ENCODE results near the gene LZTS3. TPM values are rescaled to one million over a fixed set of nuclear protein-coding genes. Genes with fewer than 3 reads are reported as not detected.

The LZTS3 gene
- total RNA-seq, 4 donors from 2014 or later = 9.0 to 13.5 (median 9.7) TPM

GRCh38 chr20:3208786-3209256 lies 35.5 kb upstream of the LZTS3 start:
- no peak for TF ChIP-seq POLR2AphosphoS5 (IDR thresholded peaks at IDR 0.05)
- TF ChIP-seq POLR2A (IDR thresholded peaks at IDR 0.05) = no peak
- no peak for TF ChIP-seq CTCF (IDR thresholded peaks at IDR 0.05)
- TF ChIP-seq EP300 (IDR thresholded peaks at IDR 0.05; ENCODE audit: low read depth) = no peak
- H3K36me3 ChIP-seq = peaks cover 0 to 3% (median 0%) of the 10 kb centered on the region in 4 donors
- no peaks in the 10 kb centered on the region for H3K27me3 ChIP-seq
- H3K27ac ChIP-seq = peak overlapping the region; percentile 82 to 90 (median 86)
- no peaks in the 10 kb centered on the region for H3K9me3 ChIP-seq
- 0% methylated on average over 2 to 10 of the region's 10 CpGs for WGBS, 2 donors (ENCODE audit: low coverage in 1 of 2)
- intact Hi-C loops (cut with DNase I; ENCODE audit: low total_unique reads) (no loop called here), in situ Hi-C loops (cut with MboI; ENCODE audit: low pct_ligation_motif_present in 1 of 4, low pct_unique_long_range_greater_than_20kb in 1 of 4, low sequenced_read_pairs in 3 of 4) (no loop called here)
- H3K4me1 ChIP-seq = peaks cover 0 to 20% (median 15%) of the 10 kb centered on the region in 4 donors
- no peak for DNase-seq
- H3K4me3 ChIP-seq = peak overlapping the region; percentile 73 to 85 (median 79)

GRCh38 chr20:3204124-3204794 lies 30.9 kb upstream of the LZTS3 start, which contains the start of gene DDRGK1:
Gene DDRGK1 (minus strand): TSS chr20:3204682. CDS start chr20:3204627, 55 bp downstream.
- DNase-seq = peak; percentile 92
- H3K27ac ChIP-seq = peak within 1 kb of the TSS; percentile 86 to 95 (median 90)
- WGBS, 2 donors (ENCODE audit: low coverage in 1 of 2) = 0 to 1% methylated on average over 7 to 48 of the region's 48 CpGs
- in situ Hi-C loops (cut with MboI; ENCODE audit: low pct_ligation_motif_present in 1 of 4, low pct_unique_long_range_greater_than_20kb in 1 of 4, low sequenced_read_pairs in 3 of 4) = no loop called here
- H3K4me1 ChIP-seq = peaks cover 6 to 21% (median 18%) of the 10 kb centered on the region in 4 donors
- intact Hi-C loops (cut with DNase I; ENCODE audit: low total_unique reads) = no loop called here
- H3K9me3 ChIP-seq = no peaks in the 10 kb centered on the region
- no peak for TF ChIP-seq EP300 (IDR thresholded peaks at IDR 0.05; ENCODE audit: low read depth)
- TF ChIP-seq POLR2A (IDR thresholded peaks at IDR 0.05) = peak; percentile 73
- peak; percentile 45 to 84 (median 79) for TF ChIP-seq POLR2AphosphoS5 (IDR thresholded peaks at IDR 0.05)
- no peak for TF ChIP-seq CTCF (IDR thresholded peaks at IDR 0.05)
- H3K4me3 ChIP-seq = peak within 1 kb of the TSS; percentile 60 to 86 (median 76)
- peaks cover 0 to 13% (median 8%) of the 10 kb centered on the region in 4 donors for H3K36me3 ChIP-seq
- H3K27me3 ChIP-seq = no peaks in the 10 kb centered on the region

DNA sequence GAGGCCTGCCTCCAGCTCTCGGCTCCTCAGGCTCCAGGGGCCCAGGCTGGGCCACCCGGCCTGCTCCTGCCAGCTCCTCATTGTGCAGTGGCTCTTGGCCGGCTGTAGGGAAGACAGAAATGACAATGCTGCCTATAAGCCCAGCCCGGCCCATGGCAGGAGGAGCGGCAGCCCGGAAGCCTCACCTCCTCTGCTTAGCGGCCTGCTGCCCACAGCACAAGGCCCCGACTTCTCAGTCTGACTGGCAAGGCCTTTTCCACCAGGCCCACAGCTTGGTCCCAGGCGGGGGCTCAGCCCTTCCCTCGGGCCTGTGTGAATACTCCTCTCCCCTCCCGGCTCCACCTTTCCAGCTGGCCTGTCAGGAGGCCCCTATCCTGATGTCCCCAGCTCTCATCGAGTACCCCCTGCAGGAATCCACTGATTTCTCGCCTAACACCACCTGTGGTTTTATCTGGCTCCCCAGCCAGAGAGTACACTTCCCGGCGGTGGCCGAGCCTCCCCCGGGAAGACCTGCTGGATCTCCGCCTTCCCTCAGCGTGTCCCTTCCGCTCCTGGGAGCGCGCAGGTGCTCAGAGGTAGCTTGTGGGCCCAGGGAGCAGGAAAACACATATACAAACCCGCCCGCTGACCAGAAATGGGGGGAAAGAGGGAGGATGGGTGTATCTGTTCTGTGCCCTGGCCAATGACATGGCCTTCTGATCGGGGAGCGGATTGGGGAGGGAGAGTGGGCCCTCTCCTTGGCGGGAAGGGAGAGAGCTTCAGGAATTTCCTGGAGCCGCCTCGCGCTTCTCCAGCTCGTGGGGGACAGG lies 30.2 kb upstream of the LZTS3 start:
- intact Hi-C loops (cut with DNase I; ENCODE audit: low total_unique reads) = no loop called here
- peaks cover 6 to 17% (median 15%) of the 10 kb centered on the region in 4 donors for H3K4me1 ChIP-seq
- no peaks in the 10 kb centered on the region for H3K9me3 ChIP-seq
- in situ Hi-C loops (cut with MboI; ENCODE audit: low pct_ligation_motif_present in 1 of 4, low pct_unique_long_range_greater_than_20kb in 1 of 4, low sequenced_read_pairs in 3 of 4) = no loop called here
- H3K36me3 ChIP-seq = peaks cover 0 to 20% (median 12%) of the 10 kb centered on the region in 4 donors
- TF ChIP-seq EP300 (IDR thresholded peaks at IDR 0.05; ENCODE audit: low read depth) (no peak), POLR2A (IDR thresholded peaks at IDR 0.05) (no peak), CTCF (IDR thresholded peaks at IDR 0.05) (no peak), POLR2AphosphoS5 (IDR thresholded peaks at IDR 0.05) (no peak)
- no peaks in the 10 kb centered on the region for H3K27me3 ChIP-seq
- H3K27ac ChIP-seq = peak overlapping the region; percentile 86 to 95 (median 90)
- H3K4me3 ChIP-seq = peak overlapping the region; percentile 60 to 86 (median 76)
- 8% methylated on average over 29 of the region's 31 CpGs; no CpG with 5 or more reads in 1 of the 2 donors for WGBS, 2 donors (ENCODE audit: low coverage in 1 of 2)
- peak; percentile 37 for DNase-seq

DNA sequence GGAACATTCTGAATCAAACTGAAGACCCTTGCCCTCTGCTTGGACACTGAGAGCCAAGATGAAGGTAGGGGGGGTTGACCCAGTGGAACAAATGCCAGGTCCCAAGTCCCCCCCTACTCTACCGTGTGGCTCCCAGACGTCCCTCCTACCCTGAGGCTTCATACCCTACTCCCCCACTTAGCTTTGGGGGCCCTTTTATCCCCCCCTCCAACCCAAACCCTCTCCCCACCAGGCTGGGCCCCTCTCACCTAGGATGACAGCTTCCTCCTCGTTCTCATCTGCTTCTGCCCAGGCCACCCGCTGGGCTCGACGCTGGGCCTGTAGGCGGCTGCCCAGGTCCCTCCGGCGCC lies 29.6 kb upstream of the LZTS3 start:
- intact Hi-C loops (cut with DNase I; ENCODE audit: low total_unique reads) (no loop called here), in situ Hi-C loops (cut with MboI; ENCODE audit: low pct_ligation_motif_present in 1 of 4, low pct_unique_long_range_greater_than_20kb in 1 of 4, low sequenced_read_pairs in 3 of 4) (no loop called here)
- Histone ChIP-seq H3K36me3 (peaks cover 0 to 20% (median 12%) of the 10 kb centered on the region in 4 donors), H3K4me1 (peaks cover 6 to 12% (median 11%) of the 10 kb centered on the region in 4 donors), H3K9me3 (no peaks in the 10 kb centered on the region), H3K27me3 (no peaks in the 10 kb centered on the region), H3K4me3 (peak overlapping the region in 3 of 4 donors; percentile 60 to 84 (median 67)), H3K27ac (peak overlapping the region; percentile 86 to 95 (median 90))
- no peak for DNase-seq
- WGBS, 2 donors (ENCODE audit: low coverage in 1 of 2) = 49% methylated on average over 9 of the region's 9 CpGs; no CpG with 5 or more reads in 1 of the 2 donors
- TF ChIP-seq POLR2A (IDR thresholded peaks at IDR 0.05) = no peak
- TF ChIP-seq EP300 (IDR thresholded peaks at IDR 0.05; ENCODE audit: low read depth) = no peak
- TF ChIP-seq POLR2AphosphoS5 (IDR thresholded peaks at IDR 0.05) = no peak
- no peak for TF ChIP-seq CTCF (IDR thresholded peaks at IDR 0.05)
